Stimulated activated CD8-positive, alpha-beta memory T cell treated with anti-CD3 and anti-CD28 coated beads, Interleukin-4, amount 100 ng/mL, for 4 hours (primary cell): ENCODE data around the gene LMAN1L.

Experiments used
- DNase-seq, 2 donors: peaks; one replicate each; pipeline ENCODE4 v3.0.0-alpha.2; 2020; ENCODE audit warnings: low read depth in 2 of 2, low spot score in 1 of 2

Gene LMAN1L

DNA sequence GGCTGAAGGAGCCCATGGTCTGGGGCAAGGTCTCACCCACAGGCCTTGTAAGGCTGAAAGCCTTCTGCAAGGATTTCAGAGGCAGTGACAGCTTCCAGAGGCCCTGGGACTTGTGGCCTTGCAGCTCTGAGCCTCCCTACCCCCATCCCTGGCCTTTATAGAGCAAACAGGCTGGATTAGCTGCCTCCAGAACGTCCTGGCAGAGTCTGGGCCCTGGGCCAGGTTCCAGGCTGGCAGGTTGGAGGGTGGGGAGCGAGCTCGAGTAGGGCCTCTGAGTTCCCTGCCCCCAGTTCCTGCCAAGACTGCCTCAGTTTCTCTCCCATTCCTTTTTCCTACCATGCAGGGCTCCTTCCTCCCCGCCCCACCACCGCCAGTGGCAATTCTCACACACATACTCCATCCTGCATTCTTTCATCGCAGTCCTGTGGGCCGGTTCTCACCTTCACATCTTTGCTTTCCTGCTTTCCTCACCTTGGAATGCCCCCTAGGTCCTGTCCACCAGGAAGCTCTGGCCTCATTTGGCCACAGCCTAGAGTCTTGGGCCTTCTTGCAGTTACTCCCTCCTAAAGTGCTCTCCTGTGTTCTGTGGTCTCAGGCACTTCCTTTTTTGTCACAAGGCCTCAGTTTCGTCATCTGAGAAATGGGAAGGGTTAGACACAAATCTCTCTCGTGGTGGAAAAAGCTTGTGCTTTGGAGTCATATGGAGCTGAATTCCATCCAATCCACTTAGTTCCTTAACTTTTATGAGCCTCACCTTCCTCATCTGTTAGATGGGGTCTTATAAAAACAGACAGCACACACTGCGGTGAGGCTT, 2.7 kb downstream of the LMAN1L start:
- DNase-seq: no peak

DNA sequence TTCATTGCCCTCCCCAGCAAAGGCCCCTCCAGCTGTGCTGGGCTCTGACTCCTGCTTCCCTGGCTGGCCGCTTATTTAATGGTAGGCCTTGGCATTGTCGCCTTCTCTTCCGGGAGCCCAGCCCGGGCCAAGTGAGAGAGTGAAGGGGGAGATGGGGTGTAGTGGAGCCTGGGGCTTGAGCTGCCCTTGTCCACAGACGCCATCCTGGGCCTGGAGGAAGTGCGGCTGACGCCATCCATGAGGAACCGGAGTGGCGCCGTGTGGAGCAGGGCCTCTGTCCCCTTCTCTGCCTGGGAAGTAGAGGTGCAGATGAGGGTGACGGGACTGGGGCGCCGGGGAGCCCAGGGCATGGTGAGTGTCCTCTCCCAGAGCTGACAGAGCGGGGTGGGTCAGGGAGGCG, 3.3 kb downstream of the LMAN1L start:
- DNase-seq: no peak

DNA sequence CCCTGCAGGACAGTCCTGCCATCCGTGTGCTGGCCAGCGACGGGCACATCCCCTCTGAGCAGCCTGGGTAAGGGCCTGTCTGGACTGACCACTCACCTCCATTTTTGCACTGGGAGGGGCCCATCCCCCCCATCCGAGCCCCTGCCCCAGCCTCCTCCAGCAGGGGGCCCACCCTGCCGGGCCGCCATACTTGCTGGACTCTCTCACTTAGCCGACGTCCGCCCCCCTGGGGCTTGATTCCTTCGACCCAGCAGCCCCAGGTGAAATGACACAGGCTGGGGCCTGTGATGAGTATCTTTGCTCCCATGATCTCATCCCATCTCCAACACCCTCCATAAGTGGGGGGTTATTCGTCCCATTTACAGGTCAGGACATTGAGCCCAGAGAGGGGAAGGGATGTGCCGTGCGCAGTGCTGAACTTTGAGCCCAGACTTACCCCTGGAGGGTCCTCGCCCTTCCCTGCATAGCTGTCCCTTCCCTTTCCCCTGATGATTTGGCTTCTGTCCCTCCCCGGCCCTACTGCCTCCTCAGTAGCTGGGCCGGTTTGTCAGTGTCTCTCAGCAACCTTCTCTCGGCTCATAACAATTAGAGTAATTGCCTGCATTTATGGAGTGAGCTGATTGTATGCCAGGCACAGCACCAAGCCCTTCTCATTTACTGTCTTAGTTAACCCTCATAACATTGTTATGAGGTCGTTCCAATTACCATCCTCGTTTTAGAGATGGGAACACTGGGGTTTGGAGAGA, 4.2 kb downstream of the LMAN1L start:
- no peak for DNase-seq

DNA sequence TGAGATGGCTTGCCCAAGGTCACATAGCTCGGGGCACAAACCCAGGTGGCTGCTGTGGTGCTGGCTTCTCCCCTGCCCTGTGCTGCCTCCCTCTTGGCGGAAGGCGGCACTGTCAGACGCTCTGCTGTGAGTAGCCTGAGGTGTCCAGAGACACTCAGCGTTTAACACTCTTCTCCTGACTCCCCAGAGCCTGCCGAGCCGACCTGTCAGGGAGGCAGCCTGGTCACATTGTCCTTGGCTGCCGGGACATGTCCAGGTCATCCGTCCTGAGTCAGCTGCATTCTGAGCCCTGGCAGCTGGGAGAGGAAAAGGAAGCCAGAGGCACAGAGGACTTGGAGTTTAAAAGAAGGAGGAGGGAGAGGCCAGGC, 4.7 kb downstream of the LMAN1L start:
- DNase-seq: no peak

DNA sequence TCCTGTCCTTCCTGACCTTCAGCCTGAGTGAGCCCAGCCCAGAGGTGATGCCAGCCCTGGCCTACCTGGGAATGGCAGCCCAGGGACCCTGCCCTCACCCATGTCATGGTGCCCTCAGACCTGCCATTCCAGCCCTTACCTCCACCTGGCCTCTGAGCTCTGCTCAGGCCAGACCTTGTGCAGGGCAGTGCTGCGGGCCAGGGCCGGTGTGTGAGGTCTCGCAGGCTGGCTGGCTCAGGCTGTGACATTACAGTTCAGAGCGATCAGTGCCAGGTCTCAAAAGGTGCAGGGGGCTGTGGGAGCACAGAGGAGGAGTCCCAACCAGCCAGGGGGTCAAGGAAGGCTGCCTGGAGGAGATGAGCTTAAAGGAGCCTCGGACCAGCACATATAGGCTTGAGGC, 7.4 kb downstream of the LMAN1L start:
- DNase-seq: no peak

DNA sequence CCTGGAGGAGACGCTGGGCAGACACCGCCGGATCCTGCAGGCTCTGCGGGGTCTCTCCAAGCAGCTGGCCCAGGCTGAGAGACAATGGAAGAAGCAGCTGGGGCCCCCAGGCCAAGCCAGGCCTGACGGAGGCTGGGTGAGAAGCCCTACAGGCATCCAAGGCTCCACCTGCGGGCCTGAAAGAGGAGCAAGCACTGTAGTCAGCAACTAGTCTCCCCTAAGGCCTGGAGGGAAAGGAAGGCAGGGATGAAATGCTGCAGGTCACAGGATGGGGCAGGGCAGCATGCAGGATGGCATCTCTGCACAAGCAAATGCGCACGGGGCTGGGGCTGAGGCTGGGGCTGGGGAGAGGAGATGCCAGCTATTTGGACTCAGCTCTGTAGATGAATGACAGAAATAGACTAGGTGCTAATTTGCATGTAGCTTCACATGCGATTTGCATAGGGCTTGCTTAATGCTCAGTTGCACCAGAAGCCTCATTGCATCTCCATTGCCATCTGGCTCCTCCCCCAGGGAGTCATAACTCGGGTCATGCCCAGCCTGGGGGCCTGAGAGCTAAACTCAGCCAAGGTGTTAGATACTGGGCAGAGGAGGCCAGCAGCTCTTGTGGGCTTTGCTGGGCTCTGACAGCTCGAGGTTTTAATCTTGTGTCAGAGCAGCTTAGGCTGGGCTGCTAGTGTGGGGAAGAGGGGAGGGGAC, 8.6 kb downstream of the LMAN1L start:
- no peak for DNase-seq

DNA sequence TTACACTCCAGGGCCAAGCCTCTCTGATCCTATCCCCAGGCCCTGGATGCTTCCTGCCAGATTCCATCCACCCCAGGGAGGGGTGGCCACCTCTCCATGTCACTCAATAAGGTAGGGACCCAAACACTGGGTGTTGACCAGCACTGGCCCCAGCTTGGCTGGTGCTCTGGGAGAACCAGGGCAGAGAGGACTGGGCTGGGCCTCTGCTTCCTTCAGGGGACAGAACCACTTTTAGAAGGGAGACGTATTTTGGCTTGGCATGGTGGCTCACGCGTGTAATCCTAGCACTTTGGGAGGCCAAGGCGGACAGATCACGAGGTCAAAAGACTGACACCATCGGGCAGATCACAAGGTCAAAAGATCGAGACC, 9.1 kb downstream of the LMAN1L start:
- DNase-seq: no peak

DNA sequence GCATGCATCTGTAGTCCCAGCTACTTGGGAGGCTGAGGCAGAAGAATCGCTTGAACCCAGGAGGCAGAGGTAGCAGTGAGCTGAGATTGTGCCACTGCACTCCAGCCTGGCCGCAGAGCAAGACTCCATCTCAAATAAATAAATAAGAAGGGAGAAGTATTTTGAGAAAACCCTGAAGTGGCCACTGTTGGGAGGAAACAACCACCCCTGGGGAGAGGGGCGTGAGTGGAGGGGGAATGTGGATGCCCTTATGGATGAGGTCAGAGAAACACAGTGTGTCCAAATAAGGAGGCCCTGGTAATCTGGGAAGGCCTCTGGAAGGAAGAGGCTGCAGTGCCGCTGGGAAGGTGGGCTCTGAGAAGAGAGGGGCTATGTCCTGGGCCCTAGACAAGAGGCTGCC, 9.6 kb downstream of the LMAN1L start:
- DNase-seq: no peak

DNA sequence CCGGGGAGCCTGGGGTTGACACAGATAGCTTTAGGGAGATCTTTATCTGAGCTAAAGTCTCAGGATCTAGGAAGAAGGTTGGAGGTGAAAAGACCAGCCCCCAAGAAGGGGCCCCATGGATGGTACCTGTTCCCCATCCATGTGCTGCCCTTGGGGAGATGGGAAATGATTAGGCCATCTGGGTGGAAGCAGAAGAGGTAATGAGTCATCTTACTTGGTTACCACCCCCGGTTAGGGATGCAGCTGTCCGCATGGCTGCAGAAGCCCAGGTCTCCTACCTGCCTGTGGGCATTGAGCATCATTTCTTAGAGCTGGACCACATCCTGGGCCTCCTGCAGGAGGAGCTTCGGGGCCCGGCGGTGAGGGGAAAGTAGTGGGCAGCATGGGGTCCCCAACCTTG, 10.7 kb downstream of the LMAN1L start:
- DNase-seq: no peak

DNA sequence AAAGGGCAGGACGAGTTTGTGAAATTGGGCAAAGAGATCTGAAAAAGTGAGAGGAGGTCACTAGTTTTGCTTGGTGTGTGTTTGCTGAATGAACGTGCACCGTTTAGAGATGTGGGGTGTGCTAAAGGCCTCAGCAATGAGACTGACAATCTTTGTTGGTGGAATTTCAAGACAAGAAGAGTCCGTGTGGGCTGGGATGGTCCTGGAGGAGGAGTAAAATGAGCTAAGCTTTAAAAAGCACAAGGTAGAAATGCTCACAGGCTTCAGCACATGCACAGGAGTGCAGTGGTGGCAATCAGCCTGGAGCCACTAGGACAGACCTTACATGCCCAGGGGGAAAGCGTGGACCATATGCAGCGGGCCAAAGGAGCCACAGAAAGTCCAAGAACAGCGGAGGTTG, 12.3 kb downstream of the LMAN1L start:
- no peak for DNase-seq

DNA sequence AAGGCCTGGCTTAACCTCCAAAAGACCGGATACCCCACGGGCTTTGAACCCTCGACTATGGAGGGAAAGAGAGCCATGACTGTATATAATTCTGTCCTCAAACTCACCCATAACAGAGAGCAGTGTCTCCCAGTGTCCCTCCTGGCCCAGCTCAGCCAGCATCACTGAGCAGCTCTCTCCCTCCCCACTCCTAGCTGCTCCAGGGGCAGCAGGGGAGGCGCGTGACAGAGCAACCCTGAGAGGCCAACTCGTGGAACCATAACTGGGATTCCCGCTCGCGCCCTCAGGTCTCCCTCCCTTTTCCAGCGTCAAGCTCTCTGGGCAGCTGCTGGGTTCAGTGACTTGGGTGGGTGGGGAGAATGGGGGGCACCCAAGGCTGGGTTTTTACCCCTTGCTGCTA, 13.2 kb downstream of the LMAN1L start:
- DNase-seq: no peak

DNA sequence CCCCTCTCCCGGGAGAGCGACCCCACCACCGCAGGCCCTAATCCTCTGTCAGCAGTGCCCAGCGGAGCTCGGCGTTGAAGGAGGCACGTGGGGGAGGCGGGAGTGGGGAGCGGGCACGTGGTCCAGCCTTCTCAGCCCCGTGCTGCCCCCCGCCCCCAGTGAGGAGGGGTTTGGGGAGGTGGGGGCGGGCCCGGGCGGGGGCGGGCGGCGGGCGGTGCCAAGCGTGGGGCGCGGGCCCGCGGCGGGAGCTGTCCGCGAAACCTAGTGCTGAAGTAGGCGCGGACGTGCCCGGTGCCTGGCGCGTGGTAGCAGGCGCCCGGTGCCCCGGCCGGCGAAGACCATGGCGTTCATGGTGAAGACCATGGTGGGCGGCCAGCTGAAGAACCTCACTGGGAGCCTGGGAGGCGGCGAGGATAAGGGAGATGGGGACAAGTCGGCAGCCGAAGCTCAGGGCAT, 13.8 kb downstream of the LMAN1L start, which contains the start of gene CPLX3:
Gene CPLX3, plus strand, starts transcription at position 264 of the 456 bp plus-strand sequence. Its CDS starts 77 bp downstream, at position 341.
- DNase-seq: no peak

DNA sequence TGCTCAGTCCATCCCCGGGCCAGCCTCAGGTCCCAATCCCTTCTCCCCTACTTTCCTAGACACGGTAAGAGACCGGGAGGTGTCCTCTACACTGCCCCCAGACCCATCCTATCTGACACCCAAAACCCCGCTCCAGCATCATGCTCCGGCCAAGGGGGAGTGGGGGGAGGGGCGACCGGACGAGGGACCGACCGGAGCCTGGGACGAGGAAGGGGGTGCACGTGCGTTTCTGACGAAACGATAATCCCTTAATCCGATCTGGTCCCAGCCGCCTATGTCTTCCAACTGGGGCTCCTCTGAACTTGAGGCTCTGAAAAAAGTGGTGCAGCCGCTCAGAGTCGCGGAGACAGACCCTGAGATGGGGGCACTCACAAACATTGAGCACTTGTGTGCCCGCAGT, 14.3 kb downstream of the LMAN1L start:
- DNase-seq: no peak

DNA sequence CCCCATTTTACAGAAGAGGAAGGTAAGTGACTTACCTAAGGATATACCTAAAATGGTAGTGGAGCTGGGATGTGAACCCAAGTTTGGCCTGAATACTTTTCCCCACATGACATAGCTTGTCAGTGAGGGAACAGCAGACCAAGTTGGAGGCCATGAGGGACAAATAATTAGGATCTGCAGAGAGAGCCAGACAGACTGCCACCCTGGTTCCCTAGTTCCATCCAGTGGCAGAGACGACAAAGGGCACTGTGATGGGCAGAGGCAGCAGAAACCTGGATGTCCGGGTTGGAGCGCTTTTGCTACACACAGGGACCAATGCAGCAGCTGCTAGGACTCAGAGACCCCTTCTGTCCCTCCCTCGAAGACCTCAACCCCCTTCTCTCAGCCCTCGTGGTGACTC, 15.0 kb downstream of the LMAN1L start:
- no peak for DNase-seq

DNA sequence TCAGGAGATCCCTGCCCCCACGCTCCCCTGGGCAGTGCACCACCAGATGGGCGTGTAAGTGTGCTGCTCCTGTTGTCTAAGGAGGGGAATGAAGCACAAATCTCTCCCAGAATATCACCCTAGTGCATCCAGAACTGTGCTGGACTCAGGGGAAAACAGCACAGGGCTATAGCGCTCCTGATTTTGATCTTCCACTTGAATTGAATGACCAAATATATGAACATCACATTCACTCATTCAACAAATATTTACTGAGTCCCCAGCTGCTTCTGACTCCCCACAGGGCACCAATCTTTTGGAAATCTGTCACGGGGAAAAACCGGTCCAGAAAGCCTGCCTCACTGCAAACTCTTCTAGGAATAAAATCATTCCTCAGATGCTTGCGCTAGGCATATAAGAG, 16.2 kb downstream of the LMAN1L start:
- no peak for DNase-seq

DNA sequence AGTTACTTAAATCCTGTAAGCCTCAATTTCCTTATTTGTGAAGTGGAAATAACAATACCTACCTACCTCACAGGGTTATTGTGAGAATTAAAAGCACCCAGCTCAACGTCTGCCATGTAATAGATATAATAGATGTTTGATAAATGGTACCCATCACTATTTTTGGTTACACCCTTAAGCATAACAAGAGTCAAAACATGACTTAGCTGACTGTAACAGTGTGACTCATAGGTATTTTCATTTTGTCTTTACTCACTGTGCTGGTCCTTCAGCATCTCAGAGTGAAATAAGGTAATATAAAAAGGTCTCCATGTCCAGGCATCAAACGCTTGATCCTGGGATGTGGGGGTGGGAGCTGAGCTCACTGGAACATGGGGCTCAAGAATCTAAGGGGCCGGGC, 16.9 kb downstream of the LMAN1L start:
- DNase-seq: no peak

DNA sequence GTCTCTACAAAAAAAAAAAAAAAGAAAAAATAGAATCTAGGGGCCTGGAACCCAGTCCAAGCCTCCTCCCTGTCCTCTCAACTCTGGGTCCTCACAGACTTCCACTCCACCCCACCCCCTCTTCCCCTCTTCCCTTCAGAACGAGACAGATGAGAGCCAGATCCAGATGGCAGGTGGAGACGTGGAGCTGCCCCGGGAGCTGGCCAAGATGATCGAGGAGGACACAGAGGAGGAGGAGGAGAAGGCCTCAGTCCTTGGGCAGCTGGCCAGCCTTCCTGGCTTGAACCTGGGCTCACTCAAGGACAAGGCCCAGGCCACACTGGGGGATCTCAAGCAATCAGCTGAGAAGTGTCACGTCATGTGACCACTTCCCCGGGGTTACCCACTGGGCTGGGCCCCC, 17.4 kb downstream of the LMAN1L start:
- DNase-seq: no peak

DNA sequence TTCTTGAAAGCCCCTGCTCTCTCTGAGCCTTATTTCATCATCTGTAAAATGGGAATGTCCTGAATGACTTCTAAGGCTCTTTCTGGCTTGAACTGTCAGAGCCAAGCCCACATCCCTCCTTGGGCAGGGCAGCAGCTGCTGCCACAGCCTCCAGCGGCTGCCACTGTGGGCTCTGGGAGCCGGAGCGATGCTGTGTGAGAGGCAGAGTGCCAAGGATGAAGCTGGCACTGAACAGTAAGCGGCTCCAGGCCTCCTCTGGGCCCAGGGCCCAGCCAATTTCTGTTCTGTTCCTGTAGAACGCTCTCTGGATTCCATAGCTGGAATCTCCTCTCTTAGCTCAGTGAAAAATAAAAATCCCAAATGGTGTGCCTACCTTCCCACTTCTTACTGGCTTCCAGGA, 18.2 kb downstream of the LMAN1L start:
- no peak for DNase-seq

DNA sequence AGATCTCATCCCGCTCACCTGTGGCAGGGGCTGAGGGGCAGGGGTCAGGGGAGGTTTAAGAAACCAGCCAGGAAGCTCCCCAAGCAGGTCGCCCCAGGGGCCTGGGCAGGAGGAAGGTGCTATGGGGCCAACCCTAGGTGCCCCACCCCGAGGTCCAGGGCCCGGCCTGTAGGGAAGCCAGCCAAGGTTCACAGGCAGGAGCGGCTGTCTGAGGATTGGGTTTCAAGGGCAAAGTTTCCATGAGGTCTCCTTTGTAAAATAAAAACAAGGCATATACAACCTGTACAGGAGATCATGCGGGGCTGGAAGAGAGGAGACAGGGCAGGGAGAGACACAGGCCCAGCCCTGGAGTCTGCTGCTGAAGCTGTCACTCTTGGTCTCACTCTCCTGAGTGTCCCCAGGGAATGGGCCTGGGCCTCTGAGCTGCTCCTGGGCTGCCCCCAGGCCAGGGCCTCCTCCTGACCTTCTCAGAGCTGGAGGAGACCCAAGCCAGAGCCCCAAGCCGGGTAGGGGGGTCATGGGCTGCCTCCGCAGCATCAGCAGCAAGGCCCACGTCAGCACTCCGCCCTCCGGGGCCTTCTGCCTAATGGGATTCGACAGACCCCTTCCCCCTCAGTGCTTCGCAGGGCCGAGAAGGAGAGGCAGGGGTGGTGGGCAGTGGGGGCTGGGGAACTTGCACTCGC, 19.3 kb downstream of the LMAN1L start:
- DNase-seq: no peak

DNA sequence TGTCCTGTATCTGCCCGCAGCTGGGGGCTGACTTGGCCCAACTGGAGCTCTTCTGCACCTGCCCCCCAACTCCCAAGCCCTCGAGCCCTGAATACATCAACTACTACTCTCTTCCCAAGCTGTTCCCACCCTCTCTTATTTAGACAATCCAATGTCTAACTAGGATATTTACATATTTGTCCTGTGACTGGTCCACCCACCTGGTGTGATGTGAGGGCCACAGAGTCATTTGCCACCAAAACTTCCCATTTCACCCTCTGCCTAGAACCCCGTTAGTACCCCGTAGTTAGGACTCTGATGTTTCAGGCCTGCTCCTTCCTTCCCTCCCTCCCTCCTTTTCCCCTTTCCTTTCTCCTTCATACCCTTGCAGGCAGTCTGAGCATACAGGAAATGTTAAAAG, 20.2 kb downstream of the LMAN1L start:
- DNase-seq: no peak

DNA sequence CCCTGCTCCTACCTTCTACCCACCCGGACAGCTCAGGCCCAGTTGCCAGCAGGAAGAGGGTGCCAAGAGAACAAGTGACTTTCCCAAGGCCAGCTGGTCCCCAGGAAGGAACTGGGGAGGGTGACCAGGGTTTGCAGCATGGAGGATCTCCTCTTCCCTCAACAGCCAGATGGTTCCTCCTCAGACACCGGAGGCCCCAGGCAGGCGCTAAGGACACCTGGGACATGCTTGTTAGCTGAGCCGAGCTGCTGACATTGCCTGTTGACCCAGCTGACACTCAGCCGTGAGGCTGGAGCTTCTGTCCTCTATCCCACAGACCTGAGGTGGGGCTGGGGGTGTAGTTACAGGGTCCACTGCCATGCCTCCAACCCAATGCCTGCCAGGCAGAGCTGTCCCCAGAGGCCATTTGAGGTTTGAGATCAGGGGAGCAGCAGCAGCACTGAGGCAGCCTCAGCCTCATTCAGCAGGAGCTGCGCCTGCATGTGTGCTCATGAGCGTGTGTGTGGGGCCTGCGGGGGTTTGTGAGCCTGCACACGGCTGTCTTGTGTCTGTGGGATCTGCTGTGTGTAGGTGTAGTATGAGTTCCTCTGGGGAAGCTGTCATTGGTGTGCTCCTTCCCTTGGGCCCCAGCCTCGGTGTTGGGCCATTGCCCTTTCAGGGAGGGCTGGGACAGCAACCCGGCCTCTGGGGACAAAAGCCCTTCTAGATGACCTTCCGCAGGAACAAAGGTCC, 20.9 kb downstream of the LMAN1L start:
- no peak for DNase-seq
